ENCODE results near the gene RPL41.
A peak's percentile ranks its signal among the peaks of the same experiment; 100 is the strongest.

Gene RPL41

GRCh38 chr12:56152756-56153677 is 36.6 kb downstream of the RPL41 start:
- no peak for DNase-seq (ENCODE audit: low read depth in 1 of 2, low spot score in 1 of 2)
- peak overlapping the region; percentile 62 for H3K4me3 ChIP-seq (replicated peaks; ENCODE audit: insufficient read depth, low read length)
- TF ChIP-seq SPI1 (IDR thresholded peaks at IDR 0.05; ENCODE audit: borderline replicate concordance, low read depth) (no peak), REST (IDR thresholded peaks at IDR 0.05; ENCODE audit: insufficient replicate concordance, low read depth) (no peak), CTCF (IDR thresholded peaks at IDR 0.05; ENCODE audit: insufficient read depth, low read length) (no peak), GABPA (IDR thresholded peaks at IDR 0.05; ENCODE audit: low read depth) (no peak), POLR2AphosphoS5 (IDR thresholded peaks at IDR 0.05; ENCODE audit: low read depth) (no peak)
- no peaks in the 10 kb centered on the region for H3K27me3 ChIP-seq (ENCODE audit: insufficient read depth, poor library complexity, severe bottlenecking)
- H3K27ac ChIP-seq (replicated peaks) = peak overlapping the region; percentile 95

GRCh38 chr12:56153678-56154065 is 37.2 kb downstream of the RPL41 start:
- H3K4me3 ChIP-seq (replicated peaks; ENCODE audit: insufficient read depth, low read length) = no peak overlapping the region
- no peaks in the 10 kb centered on the region for H3K27me3 ChIP-seq (ENCODE audit: insufficient read depth, poor library complexity, severe bottlenecking)
- no peak overlapping the region for H3K27ac ChIP-seq (replicated peaks)
- no peak for TF ChIP-seq CTCF (IDR thresholded peaks at IDR 0.05; ENCODE audit: insufficient read depth, low read length)
- no peak for TF ChIP-seq SPI1 (IDR thresholded peaks at IDR 0.05; ENCODE audit: borderline replicate concordance, low read depth)
- TF ChIP-seq POLR2AphosphoS5 (IDR thresholded peaks at IDR 0.05; ENCODE audit: low read depth) = no peak
- no peak for TF ChIP-seq GABPA (IDR thresholded peaks at IDR 0.05; ENCODE audit: low read depth)
- TF ChIP-seq REST (IDR thresholded peaks at IDR 0.05; ENCODE audit: insufficient replicate concordance, low read depth) = no peak
- DNase-seq (ENCODE audit: low read depth in 1 of 2, low spot score in 1 of 2) = no peak

GRCh38 chr12:56154246-56154771 is 37.9 kb downstream of the RPL41 start:
- TF ChIP-seq REST (IDR thresholded peaks at IDR 0.05; ENCODE audit: insufficient replicate concordance, low read depth) = no peak
- TF ChIP-seq POLR2AphosphoS5 (IDR thresholded peaks at IDR 0.05; ENCODE audit: low read depth) = no peak
- TF ChIP-seq CTCF (IDR thresholded peaks at IDR 0.05; ENCODE audit: insufficient read depth, low read length) = no peak
- TF ChIP-seq SPI1 (IDR thresholded peaks at IDR 0.05; ENCODE audit: borderline replicate concordance, low read depth) = no peak
- no peak for TF ChIP-seq GABPA (IDR thresholded peaks at IDR 0.05; ENCODE audit: low read depth)
- Histone ChIP-seq H3K27me3 (ENCODE audit: insufficient read depth, poor library complexity, severe bottlenecking) (no peaks in the 10 kb centered on the region), H3K27ac (replicated peaks) (no peak overlapping the region), H3K4me3 (replicated peaks; ENCODE audit: insufficient read depth, low read length) (no peak overlapping the region)
- no peak for DNase-seq (ENCODE audit: low read depth in 1 of 2, low spot score in 1 of 2)
